IPS-18a (cell line): Measurements from ENCODE around the gene KCNJ18.
"Not testable (repeated sequence)": the region's sequence is repeated elsewhere in the genome, so short reads cannot be mapped to it uniquely, and the experiment has no call there.

Experiments used
- H3K27ac ChIP-seq: one replicate; pipeline ENCODE4 v1.5.1; 2013; ENCODE audit warnings: low read length
- H3K27me3 ChIP-seq: one replicate; pipeline ENCODE4 v1.6.1; 2013; ENCODE audit warnings: mild to moderate bottlenecking, low read length; ENCODE audit not compliant: control insufficient read depth, insufficient read depth
- H3K36me3 ChIP-seq: one replicate; pipeline ENCODE4 v1.6.1; 2013; ENCODE audit warnings: low read depth, low read length; ENCODE audit not compliant: control insufficient read depth
- H3K4me1 ChIP-seq: one replicate; pipeline ENCODE4 v1.6.1; 2013; ENCODE audit warnings: low read depth, low read length; ENCODE audit not compliant: control insufficient read depth
- H3K4me3 ChIP-seq: one replicate; pipeline ENCODE4 v1.5.1; 2013; ENCODE audit warnings: low read length
- H3K9ac ChIP-seq: one replicate; pipeline ENCODE4 v1.6.1; 2013; ENCODE audit warnings: mild to moderate bottlenecking, low read length, moderate library complexity
- H3K9me3 ChIP-seq: one replicate; pipeline ENCODE4 v1.6.1; 2013; ENCODE audit warnings: low read depth, low read length; ENCODE audit not compliant: control insufficient read depth

Gene KCNJ18

DNA sequence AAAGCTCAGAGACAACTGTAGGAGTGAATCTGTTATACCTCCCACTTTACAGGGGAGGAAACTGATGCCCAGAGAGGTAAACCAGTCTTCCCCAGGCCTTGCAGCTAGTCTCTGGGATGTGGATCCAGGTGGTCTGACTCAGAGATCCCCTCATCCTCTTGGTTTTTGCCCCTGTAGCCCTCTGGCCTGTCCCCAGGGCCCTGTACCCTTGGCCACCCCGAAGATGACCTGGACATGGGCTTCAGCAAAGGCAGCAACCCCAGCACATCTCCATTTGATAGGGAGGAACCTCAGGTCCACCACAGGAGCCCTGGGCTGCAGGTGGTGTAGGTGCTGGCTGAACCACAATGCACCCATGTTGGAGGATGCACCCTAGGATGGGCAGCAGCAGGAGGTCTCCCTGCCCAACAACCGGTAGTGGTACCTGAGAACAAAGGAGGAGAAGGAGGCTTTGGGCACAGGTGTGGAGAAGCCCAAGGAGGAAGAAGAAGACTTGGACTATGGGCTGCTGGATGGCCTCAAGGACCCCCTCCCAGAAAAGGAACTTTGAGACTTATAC is 26.3 kb upstream of the KCNJ18 start:
- H3K4me1 ChIP-seq, H3K4me3 ChIP-seq, H3K36me3 ChIP-seq, H3K27me3 ChIP-seq, H3K9ac ChIP-seq, H3K27ac ChIP-seq: not testable (repeated sequence)
- H3K9me3 ChIP-seq, result peaks cover 19% of the 10 kb centered on the region

GRCh38 chr17:21666711-21667412 is 25.5 kb upstream of the KCNJ18 start:
- H3K4me3 ChIP-seq, H3K36me3 ChIP-seq, H3K27me3 ChIP-seq, H3K27ac ChIP-seq, H3K4me1 ChIP-seq, H3K9ac ChIP-seq: not testable (repeated sequence)
- H3K9me3 ChIP-seq, result peaks cover 12% of the 10 kb centered on the region

- H3K4me1 ChIP-seq, H3K9me3 ChIP-seq, H3K36me3 ChIP-seq, H3K9ac ChIP-seq, H3K27ac ChIP-seq, H3K4me3 ChIP-seq, H3K27me3 ChIP-seq: not testable (repeated sequence)
Measured at GRCh38 chr17:21667413-21668117, 24.8 kb upstream of the KCNJ18 start.

GRCh38 chr17:21668118-21668488 is 24.2 kb upstream of the KCNJ18 start:
- H3K36me3 ChIP-seq, H3K27me3 ChIP-seq, H3K9me3 ChIP-seq, H3K27ac ChIP-seq, H3K4me1 ChIP-seq, H3K4me3 ChIP-seq, H3K9ac ChIP-seq: not testable (repeated sequence)

- H3K4me3 ChIP-seq, H3K27ac ChIP-seq, H3K9ac ChIP-seq, H3K9me3 ChIP-seq, H3K36me3 ChIP-seq, H3K4me1 ChIP-seq, H3K27me3 ChIP-seq: not testable (repeated sequence)
Measured at GRCh38 chr17:21668746-21669508, 23.4 kb upstream of the KCNJ18 start.

GRCh38 chr17:21669616-21670360 is 22.5 kb upstream of the KCNJ18 start:
- H3K4me3 ChIP-seq, H3K27ac ChIP-seq, H3K9me3 ChIP-seq, H3K27me3 ChIP-seq, H3K4me1 ChIP-seq, H3K9ac ChIP-seq, H3K36me3 ChIP-seq: not testable (repeated sequence)

DNA sequence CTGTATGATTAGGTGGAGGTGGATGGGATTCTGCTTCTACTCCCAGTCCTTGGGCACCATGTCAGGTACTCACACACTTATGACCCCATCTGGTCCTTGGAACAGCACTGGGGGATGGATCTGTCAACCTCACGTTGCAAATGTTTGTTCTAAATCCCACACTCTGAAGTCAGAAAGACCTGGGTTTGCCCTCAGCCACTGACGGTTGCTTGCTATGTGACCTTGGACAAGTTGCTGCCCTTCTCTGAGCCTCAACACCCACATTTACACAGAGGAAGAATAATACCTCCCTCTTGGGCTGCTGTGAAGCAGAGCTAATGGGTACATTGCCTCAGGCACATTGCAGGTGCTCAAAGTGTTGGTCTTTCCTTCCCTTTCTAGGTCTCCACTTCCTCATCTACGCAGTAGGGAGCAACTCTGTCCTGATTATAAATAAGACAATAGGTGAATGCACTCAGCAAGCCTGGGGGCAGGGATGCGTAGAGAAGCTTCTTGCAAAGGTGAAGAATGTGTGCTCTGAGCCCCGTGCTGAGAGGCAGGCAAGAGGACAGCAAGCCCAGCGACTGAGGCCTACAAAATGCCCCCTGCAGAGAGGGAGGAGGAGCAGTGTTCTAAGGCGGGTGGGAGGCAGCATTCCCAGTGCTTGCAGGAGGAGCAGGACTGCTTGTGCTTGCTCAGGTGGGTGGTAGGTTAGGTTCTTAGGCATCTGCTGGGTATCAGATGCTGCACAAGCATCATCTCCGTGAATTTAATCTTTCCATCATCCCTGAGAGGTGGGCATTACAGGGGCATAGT is 21.8 kb upstream of the KCNJ18 start:
- not testable (repeated sequence) for H3K9me3 ChIP-seq, H3K27ac ChIP-seq, H3K36me3 ChIP-seq, H3K4me3 ChIP-seq, H3K4me1 ChIP-seq, H3K27me3 ChIP-seq, H3K9ac ChIP-seq

GRCh38 chr17:21671437-21671836 is 20.9 kb upstream of the KCNJ18 start:
- not testable (repeated sequence) for H3K27me3 ChIP-seq, H3K4me1 ChIP-seq, H3K9ac ChIP-seq, H3K36me3 ChIP-seq, H3K9me3 ChIP-seq, H3K27ac ChIP-seq, H3K4me3 ChIP-seq

- not testable (repeated sequence) for H3K27ac ChIP-seq, H3K9me3 ChIP-seq, H3K36me3 ChIP-seq, H3K27me3 ChIP-seq, H3K9ac ChIP-seq, H3K4me1 ChIP-seq, H3K4me3 ChIP-seq
Measured at GRCh38 chr17:21671871-21672270, 20.5 kb upstream of the KCNJ18 start.

GRCh38 chr17:21673451-21674241 is 18.7 kb upstream of the KCNJ18 start:
- not testable (repeated sequence) for H3K9me3 ChIP-seq, H3K4me3 ChIP-seq, H3K36me3 ChIP-seq, H3K4me1 ChIP-seq, H3K27ac ChIP-seq, H3K27me3 ChIP-seq, H3K9ac ChIP-seq
